ENCODE measurements around the gene PAFAH1B2. TPM values are rescaled to one million over a fixed set of nuclear protein-coding genes. Genes with fewer than 3 reads are reported as not detected.

Gene PAFAH1B2
- total RNA-seq, 2 experiments from 2014 or later = 43.7 to 44.3 TPM

DNA sequence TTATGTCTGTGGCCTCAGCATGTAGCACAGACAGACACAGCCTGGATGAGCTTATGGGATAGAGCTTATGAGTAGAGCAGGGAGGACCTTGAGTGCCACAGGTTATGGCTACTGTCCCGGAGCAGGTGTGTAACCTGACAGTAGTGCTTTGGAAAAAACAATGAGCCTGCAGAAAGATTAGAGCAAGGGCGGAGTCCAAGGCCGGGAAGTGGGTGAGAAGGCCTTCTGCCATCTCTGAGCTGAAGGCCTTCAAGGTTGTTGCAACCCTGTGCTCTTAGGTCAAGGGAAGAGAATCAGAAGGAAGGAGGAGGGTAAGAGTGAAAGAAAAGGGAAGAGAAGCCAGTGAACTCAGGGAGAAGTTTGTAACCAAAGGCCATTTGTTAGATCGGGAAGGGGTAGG is 51.2 kb downstream of the PAFAH1B2 start:
- CTCF ChIA-PET = interaction anchor here (1.2 kb wide), 1 partner anchor 12 kb away, joined by 3 read pairs; no protein-coding TSS in a partner anchor

GRCh38 chr11:117195761-117196160 is 51.7 kb downstream of the PAFAH1B2 start:
- no peak for DNase-seq
- CTCF ChIA-PET = interaction anchor here (1.2 kb wide), 1 partner anchor 13 kb away, joined by 3 read pairs; no protein-coding TSS in a partner anchor
- Mint-ChIP-seq H3K36me3 (ENCODE audit: low read depth) (peaks cover 8% of the 10 kb centered on the region), H3K4me1 (ENCODE audit: low read depth) (no peaks in the 10 kb centered on the region), H3K4me3 (no peak overlapping the region), H3K27ac (no peak overlapping the region), H3K9me3 (no peaks in the 10 kb centered on the region), H3K27me3 (ENCODE audit: low read depth) (no peaks in the 10 kb centered on the region)
- intact Hi-C loops (cut with micrococcal nuclease) = no loop called here

More for the DNA sequence above, 51.2 kb downstream of the PAFAH1B2 start:
- no peak overlapping the region for H3K4me3 Mint-ChIP-seq
- H3K27me3 Mint-ChIP-seq (ENCODE audit: low read depth) = no peaks in the 10 kb centered on the region
- no peaks in the 10 kb centered on the region for H3K4me1 Mint-ChIP-seq (ENCODE audit: low read depth)
- H3K27ac Mint-ChIP-seq = no peak overlapping the region
- DNase-seq = no peak
- no peaks in the 10 kb centered on the region for H3K9me3 Mint-ChIP-seq
- H3K36me3 Mint-ChIP-seq (ENCODE audit: low read depth) = peaks cover 8% of the 10 kb centered on the region
- intact Hi-C loops (cut with micrococcal nuclease) = no loop called here

- DNase-seq = no peak
- Mint-ChIP-seq H3K36me3 (ENCODE audit: low read depth) (peaks cover 8% of the 10 kb centered on the region), H3K4me3 (no peak overlapping the region), H3K27me3 (ENCODE audit: low read depth) (no peaks in the 10 kb centered on the region), H3K27ac (no peak overlapping the region), H3K9me3 (no peaks in the 10 kb centered on the region), H3K4me1 (ENCODE audit: low read depth) (no peaks in the 10 kb centered on the region)
- intact Hi-C loops (cut with micrococcal nuclease) = no loop called here
- CTCF ChIA-PET = interaction anchor here (0.6 to 1.4 kb wide), 4 partner anchors 15 to 47 kb away, joined by 3 to 5 read pairs (median 3); no protein-coding TSS in a partner anchor
These were observed 52.9 kb downstream of the PAFAH1B2 start for GRCh38 chr11:117197006-117197405.

GRCh38 chr11:117197516-117198456 is 53.7 kb downstream of the PAFAH1B2 start:
- Mint-ChIP-seq H3K9me3 (no peaks in the 10 kb centered on the region), H3K36me3 (ENCODE audit: low read depth) (peaks cover 8% of the 10 kb centered on the region), H3K4me1 (ENCODE audit: low read depth) (no peaks in the 10 kb centered on the region), H3K4me3 (no peak overlapping the region), H3K27ac (no peak overlapping the region), H3K27me3 (ENCODE audit: low read depth) (no peaks in the 10 kb centered on the region)
- intact Hi-C loops (cut with micrococcal nuclease) = no loop called here
- CTCF ChIA-PET = interaction anchor here (1.1 to 1.6 kb wide), 4 partner anchors 16 to 48 kb away, joined by 3 to 5 read pairs (median 4); no protein-coding TSS in a partner anchor
- DNase-seq = no peak

- no peaks in the 10 kb centered on the region for H3K27me3 Mint-ChIP-seq (ENCODE audit: low read depth)
- DNase-seq = no peak
- peaks cover 4% of the 10 kb centered on the region for H3K36me3 Mint-ChIP-seq (ENCODE audit: low read depth)
- H3K9me3 Mint-ChIP-seq = no peaks in the 10 kb centered on the region
- no peak overlapping the region for H3K4me3 Mint-ChIP-seq
- intact Hi-C loops (cut with micrococcal nuclease) = no loop called here
- H3K27ac Mint-ChIP-seq = no peak overlapping the region
- CTCF ChIA-PET = interaction anchor here (1.6 kb wide), 1 partner anchor 17 kb away, joined by 4 read pairs; no protein-coding TSS in a partner anchor
- no peaks in the 10 kb centered on the region for H3K4me1 Mint-ChIP-seq (ENCODE audit: low read depth)
These were observed 54.5 kb downstream of the PAFAH1B2 start for GRCh38 chr11:117198613-117199012.

DNA sequence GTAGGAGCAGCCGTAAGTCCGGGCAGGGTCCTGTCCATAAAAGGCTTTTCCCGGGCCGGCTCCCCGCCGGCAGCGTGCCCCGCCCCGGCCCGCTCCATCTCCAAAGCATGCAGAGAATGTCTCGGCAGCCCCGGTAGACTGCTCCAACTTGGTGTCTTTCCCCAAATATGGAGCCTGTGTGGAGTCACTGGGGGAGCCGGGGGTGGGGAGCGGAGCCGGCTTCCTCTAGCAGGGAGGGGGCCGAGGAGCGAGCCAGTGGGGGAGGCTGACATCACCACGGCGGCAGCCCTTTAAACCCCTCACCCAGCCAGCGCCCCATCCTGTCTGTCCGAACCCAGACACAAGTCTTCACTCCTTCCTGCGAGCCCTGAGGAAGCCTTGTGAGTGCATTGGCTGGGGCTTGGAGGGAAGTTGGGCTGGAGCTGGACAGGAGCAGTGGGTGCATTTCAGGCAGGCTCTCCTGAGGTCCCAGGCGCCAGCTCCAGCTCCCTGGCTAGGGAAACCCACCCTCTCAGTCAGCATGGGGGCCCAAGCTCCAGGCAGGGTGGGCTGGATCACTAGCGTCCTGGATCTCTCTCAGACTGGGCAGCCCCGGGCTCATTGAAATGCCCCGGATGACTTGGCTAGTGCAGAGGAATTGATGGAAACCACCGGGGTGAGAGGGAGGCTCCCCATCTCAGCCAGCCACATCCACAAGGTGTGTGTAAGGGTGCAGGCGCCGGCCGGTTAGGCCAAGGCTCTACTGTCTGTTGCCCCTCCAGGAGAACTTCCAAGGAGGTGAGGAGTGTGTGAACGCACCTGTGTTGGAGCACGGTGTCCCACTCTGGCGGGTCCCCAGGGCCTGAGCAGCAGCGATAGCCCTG is 55.2 kb downstream of the PAFAH1B2 start, which contains the start of gene TAGLN:
Gene TAGLN, plus strand, starts transcription at position 318 of the 863 bp plus-strand sequence. CDS start 3,644 bp downstream, outside the sequence.
- Mint-ChIP-seq H3K36me3 (ENCODE audit: low read depth) (peaks cover 4% of the 10 kb centered on the region), H3K4me3 (no peak within 1 kb of the TSS), H3K9me3 (no peaks in the 10 kb centered on the region), H3K4me1 (ENCODE audit: low read depth) (no peaks in the 10 kb centered on the region), H3K27me3 (ENCODE audit: low read depth) (no peaks in the 10 kb centered on the region), H3K27ac (no peak within 1 kb of the TSS)
- intact Hi-C loops (cut with micrococcal nuclease) = no loop called here
- DNase-seq = no peak
- CTCF ChIA-PET = interaction anchor here (0.7 to 1.6 kb wide), 2 partner anchors 18 to 402 kb away, joined by 3 to 4 read pairs; no protein-coding TSS in a partner anchor

- H3K27ac Mint-ChIP-seq = no peak overlapping the region
- peaks cover 9% of the 10 kb centered on the region for H3K36me3 Mint-ChIP-seq (ENCODE audit: low read depth)
- H3K27me3 Mint-ChIP-seq (ENCODE audit: low read depth) = no peaks in the 10 kb centered on the region
- CTCF ChIA-PET = interaction anchor here (0.7 to 1.6 kb wide), 2 partner anchors 19 to 403 kb away, joined by 3 to 4 read pairs; no protein-coding TSS in a partner anchor
- no peak overlapping the region for H3K4me3 Mint-ChIP-seq
- no peaks in the 10 kb centered on the region for H3K9me3 Mint-ChIP-seq
- no peaks in the 10 kb centered on the region for H3K4me1 Mint-ChIP-seq (ENCODE audit: low read depth)
- intact Hi-C loops (cut with micrococcal nuclease) = no loop called here
- DNase-seq = no peak
These were observed 56.1 kb downstream of the PAFAH1B2 start for GRCh38 chr11:117199916-117200812.

DNA sequence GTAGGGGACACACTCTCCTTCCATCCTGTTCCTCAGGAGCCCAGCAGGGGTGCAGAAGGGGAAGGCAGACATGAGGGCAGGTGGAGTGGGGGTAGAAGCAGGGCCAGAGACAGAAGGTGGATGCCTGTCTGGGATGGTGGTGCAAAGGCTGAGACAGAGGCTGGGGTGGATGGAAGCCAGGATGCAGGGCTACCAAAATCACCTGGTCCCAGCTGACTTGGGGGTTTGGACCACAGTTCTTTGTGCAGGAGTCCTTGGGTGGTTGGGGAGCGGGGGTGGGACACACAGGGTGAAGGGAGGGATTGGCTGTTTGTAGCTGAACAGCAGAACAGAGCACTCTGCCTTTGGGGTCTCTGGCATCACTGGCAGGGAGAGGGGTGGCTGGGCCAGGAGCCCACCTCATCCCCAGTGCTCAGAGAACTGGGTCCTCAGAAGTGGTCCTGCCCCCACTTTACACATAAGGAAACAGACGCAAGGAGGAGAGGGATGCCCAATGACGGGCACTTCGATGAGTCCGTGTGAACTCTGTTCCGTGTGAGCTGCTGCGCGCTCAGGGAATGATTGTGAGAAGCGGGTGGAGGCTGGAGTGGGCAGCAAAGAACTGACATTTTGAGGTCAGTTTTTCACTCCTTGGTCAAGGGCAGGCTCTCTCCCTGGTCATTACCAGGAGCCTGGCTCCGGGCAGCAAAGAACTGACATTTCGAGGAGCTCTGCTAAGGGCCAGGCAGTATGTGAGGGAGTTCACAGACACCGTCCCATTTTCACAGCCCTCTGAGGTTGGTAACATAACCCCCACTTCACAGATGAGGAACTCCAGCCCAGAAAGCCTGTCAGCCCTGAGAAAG is 56.9 kb downstream of the PAFAH1B2 start:
- CTCF ChIA-PET = no interaction called here
- Mint-ChIP-seq H3K9me3 (no peaks in the 10 kb centered on the region), H3K4me3 (no peak overlapping the region), H3K4me1 (ENCODE audit: low read depth) (no peaks in the 10 kb centered on the region), H3K27ac (no peak overlapping the region), H3K27me3 (ENCODE audit: low read depth) (no peaks in the 10 kb centered on the region), H3K36me3 (ENCODE audit: low read depth) (peaks cover 7% of the 10 kb centered on the region)
- intact Hi-C loops (cut with micrococcal nuclease) = no loop called here
- no peak for DNase-seq

GRCh38 chr11:117201658-117202305 is 57.7 kb downstream of the PAFAH1B2 start:
- DNase-seq = no peak
- CTCF ChIA-PET = interaction anchor here (1.4 to 1.7 kb wide), 3 partner anchors 21 to 224 kb away, joined by 4 to 6 read pairs (median 5); no protein-coding TSS in a partner anchor
- H3K27ac Mint-ChIP-seq = no peak overlapping the region
- no peaks in the 10 kb centered on the region for H3K9me3 Mint-ChIP-seq
- H3K36me3 Mint-ChIP-seq (ENCODE audit: low read depth) = peaks cover 8% of the 10 kb centered on the region
- no peaks in the 10 kb centered on the region for H3K4me1 Mint-ChIP-seq (ENCODE audit: low read depth)
- no peak overlapping the region for H3K4me3 Mint-ChIP-seq
- H3K27me3 Mint-ChIP-seq (ENCODE audit: low read depth) = no peaks in the 10 kb centered on the region
- intact Hi-C loops (cut with micrococcal nuclease) = no loop called here

DNA sequence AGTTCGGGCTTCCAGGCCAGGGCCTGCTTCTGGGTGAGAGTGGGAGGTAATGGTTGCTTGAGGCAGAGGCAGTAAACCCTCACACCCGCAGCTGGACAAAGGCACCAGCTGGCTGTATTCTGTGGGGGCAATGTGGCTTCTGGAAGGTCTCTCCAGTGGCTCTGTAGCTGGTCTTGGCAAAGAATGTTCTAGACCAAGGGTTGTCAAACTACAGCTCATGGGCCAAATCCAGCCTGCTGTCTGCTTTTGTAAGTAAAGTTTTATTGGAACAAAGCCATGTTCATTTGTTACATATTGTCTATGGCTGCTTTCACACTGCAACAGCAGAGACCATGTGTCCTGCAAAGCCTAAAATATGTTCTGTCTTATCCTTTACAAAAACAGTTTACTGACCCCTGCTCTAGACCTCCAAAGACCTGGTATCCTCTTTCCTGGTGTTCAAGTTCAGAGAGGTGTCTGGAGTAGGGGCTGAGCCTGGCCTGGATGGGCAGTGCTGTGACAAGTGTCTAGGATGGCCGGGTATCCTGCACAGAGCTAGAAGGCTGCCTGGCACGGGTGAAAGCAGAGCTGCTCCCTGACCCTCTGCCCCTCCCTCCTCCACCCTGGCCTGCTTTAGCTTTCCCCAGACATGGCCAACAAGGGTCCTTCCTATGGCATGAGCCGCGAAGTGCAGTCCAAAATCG is 58.4 kb downstream of the PAFAH1B2 start:
- Mint-ChIP-seq H3K27me3 (ENCODE audit: low read depth) (no peaks in the 10 kb centered on the region), H3K9me3 (no peaks in the 10 kb centered on the region), H3K27ac (no peak overlapping the region), H3K36me3 (ENCODE audit: low read depth) (peaks cover 8% of the 10 kb centered on the region), H3K4me1 (ENCODE audit: low read depth) (no peaks in the 10 kb centered on the region), H3K4me3 (no peak overlapping the region)
- CTCF ChIA-PET = interaction anchor here (1.4 to 1.7 kb wide), 3 partner anchors 21 to 223 kb away, joined by 4 to 6 read pairs (median 5); no protein-coding TSS in a partner anchor
- DNase-seq = no peak
- intact Hi-C loops (cut with micrococcal nuclease) = no loop called here
